Measurements from ENCODE around the gene ILF3. TPM values are rescaled to one million over a fixed set of nuclear protein-coding genes. Genes with fewer than 3 reads are reported as not detected.

ILF3 gene
- total RNA-seq, 2 experiments from 2014 or later = 464 to 491 TPM

DNA sequence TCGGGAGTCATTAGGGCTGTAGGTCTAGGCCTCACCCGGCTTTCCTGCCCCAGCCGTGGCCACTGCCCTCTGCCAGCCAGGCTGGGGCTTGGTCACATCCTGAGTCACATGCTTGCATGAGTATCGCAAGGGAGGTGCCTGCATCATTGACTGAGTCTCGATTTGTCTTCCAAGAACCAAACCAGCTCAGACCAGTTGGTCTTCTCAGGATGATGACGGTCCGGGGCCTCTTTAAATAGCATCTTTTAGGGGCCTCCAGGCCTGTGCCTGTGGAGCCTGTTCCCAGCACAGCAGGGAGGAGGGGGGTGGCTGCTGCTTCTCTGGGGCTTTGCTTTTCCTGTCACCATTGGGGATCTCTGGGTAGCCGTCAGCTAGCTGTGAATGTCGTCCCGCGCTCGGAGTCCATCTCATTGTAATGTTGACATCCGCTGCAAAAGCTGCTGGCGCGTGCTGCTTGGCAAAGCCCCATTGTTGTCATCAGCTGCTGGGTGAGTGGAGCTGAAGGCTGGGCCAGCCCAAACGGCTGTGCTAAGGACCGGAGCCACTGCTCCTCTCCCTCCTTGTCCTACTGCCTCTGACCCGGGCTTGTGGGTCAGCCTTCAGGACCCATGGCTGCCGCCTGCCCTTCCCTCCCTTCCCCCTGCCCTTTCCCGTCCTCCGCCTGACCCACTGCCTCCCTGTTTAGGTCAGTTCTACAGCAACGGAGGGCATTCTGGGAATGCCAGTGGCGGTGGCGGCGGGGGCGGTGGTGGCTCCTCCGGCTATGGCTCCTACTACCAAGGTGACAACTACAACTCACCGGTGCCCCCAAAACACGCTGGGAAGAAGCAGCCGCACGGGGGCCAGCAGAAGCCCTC, 32.7 kb downstream of the ILF3 start:
- Mint-ChIP-seq H3K36me3 (ENCODE audit: low read depth) (peaks cover 88% of the 10 kb centered on the region), H3K27me3 (no peaks in the 10 kb centered on the region), H3K9me3 (no peaks in the 10 kb centered on the region), H3K4me3 (no peak overlapping the region), H3K27ac (no peak overlapping the region), H3K4me1 (ENCODE audit: low read depth) (no peaks in the 10 kb centered on the region)
- ChIA-PET POLR2A (no interaction called here), CTCF (no interaction called here)
- H3K27ac ChIP-seq (ENCODE audit: low read depth in 1 of 2, low read length in 2 of 2) = no peak overlapping the region
- peaks cover 97% of the 10 kb centered on the region for H3K36me3 ChIP-seq (ENCODE audit: insufficient read depth, low read length)
- no peaks in the 10 kb centered on the region for H3K4me1 ChIP-seq (ENCODE audit: insufficient read depth, low read length)
- DNase-seq (no peak), ATAC-seq (ENCODE audit: poor library complexity) (no peak)
- no peaks in the 10 kb centered on the region for H3K27me3 ChIP-seq (ENCODE audit: control insufficient read depth in 1 of 2, insufficient read depth in 2 of 2, low read length in 2 of 2)
- no peak overlapping the region for H3K4me3 ChIP-seq (ENCODE audit: low read length)
- no peaks in the 10 kb centered on the region for H3K9me3 ChIP-seq (ENCODE audit: control insufficient read depth in 1 of 2, insufficient read depth in 1 of 2, low read length in 2 of 2)
- intact Hi-C loops (cut with DNase I, micrococcal nuclease) = no loop called here
- TF ChIP-seq, protein P1, sequence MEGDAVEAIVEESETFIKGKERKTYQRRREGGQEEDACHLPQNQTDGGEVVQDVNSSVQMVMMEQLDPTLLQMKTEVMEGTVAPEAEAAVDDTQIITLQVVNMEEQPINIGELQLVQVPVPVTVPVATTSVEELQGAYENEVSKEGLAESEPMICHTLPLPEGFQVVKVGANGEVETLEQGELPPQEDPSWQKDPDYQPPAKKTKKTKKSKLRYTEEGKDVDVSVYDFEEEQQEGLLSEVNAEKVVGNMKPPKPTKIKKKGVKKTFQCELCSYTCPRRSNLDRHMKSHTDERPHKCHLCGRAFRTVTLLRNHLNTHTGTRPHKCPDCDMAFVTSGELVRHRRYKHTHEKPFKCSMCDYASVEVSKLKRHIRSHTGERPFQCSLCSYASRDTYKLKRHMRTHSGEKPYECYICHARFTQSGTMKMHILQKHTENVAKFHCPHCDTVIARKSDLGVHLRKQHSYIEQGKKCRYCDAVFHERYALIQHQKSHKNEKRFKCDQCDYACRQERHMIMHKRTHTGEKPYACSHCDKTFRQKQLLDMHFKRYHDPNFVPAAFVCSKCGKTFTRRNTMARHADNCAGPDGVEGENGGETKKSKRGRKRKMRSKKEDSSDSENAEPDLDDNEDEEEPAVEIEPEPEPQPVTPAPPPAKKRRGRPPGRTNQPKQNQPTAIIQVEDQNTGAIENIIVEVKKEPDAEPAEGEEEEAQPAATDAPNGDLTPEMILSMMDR (IDR thresholded peaks at IDR 0.05) = no peak

- Histone ChIP-seq H3K27me3 (ENCODE audit: control insufficient read depth in 1 of 2, insufficient read depth in 2 of 2, low read length in 2 of 2) (no peaks in the 10 kb centered on the region), H3K4me1 (ENCODE audit: insufficient read depth, low read length) (no peaks in the 10 kb centered on the region), H3K4me3 (ENCODE audit: low read length) (no peak overlapping the region), H3K9me3 (ENCODE audit: control insufficient read depth in 1 of 2, insufficient read depth in 1 of 2, low read length in 2 of 2) (no peaks in the 10 kb centered on the region), H3K36me3 (ENCODE audit: insufficient read depth, low read length) (peaks cover 96% of the 10 kb centered on the region), H3K27ac (ENCODE audit: low read depth in 1 of 2, low read length in 2 of 2) (no peak overlapping the region)
- Mint-ChIP-seq H3K9me3 (no peaks in the 10 kb centered on the region), H3K27me3 (no peaks in the 10 kb centered on the region), H3K27ac (peak overlapping the region; percentile 9), H3K4me1 (ENCODE audit: low read depth) (no peaks in the 10 kb centered on the region), H3K4me3 (no peak overlapping the region), H3K36me3 (ENCODE audit: low read depth) (peaks cover 88% of the 10 kb centered on the region)
- CTCF ChIA-PET = no interaction called here
- DNase-seq (no peak), ATAC-seq (ENCODE audit: poor library complexity) (no peak)
- intact Hi-C loops (cut with DNase I, micrococcal nuclease) = no loop called here
- POLR2A ChIA-PET = no interaction called here
- TF ChIP-seq, protein P1 (IDR thresholded peaks at IDR 0.05) = no peak
These were observed 33.6 kb downstream of the ILF3 start for GRCh38 chr19:10687518-10688288.

DNA sequence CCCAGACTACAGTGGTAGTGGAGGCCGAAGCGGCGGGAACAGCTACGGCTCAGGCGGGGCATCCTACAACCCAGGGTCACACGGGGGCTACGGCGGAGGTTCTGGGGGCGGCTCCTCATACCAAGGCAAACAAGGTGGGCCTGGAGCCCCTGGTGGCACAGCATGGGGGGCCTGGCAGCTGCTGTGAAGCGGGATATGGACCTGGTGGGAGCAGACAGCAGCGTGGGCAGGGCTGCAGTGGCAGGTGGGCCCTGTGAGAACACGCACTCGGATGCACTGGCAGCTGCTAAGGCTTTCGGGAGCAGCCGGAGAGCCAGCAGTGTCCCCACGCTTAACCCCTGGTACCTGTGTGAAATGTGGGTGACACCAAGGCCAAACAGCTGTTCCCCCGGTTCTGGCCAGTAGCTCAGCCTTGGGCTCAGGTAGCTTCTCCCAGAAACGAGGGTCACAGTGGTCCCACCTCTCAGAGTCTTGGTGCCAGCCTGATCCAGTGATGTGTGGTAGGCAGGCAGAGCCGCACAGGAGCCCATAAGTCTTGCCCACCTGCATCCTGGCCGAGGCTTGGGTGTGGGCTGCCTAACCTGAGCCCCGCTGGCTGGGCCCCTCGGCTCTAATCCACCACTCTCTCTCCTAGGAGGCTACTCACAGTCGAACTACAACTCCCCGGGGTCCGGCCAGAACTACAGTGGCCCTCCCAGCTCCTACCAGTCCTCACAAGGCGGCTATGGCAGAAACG, 34.6 kb downstream of the ILF3 start:
- Histone ChIP-seq H3K27me3 (ENCODE audit: control insufficient read depth in 1 of 2, insufficient read depth in 2 of 2, low read length in 2 of 2) (no peaks in the 10 kb centered on the region), H3K27ac (ENCODE audit: low read depth in 1 of 2, low read length in 2 of 2) (no peak overlapping the region), H3K4me3 (ENCODE audit: low read length) (no peak overlapping the region), H3K4me1 (ENCODE audit: insufficient read depth, low read length) (no peaks in the 10 kb centered on the region), H3K9me3 (ENCODE audit: control insufficient read depth in 1 of 2, insufficient read depth in 1 of 2, low read length in 2 of 2) (no peaks in the 10 kb centered on the region), H3K36me3 (ENCODE audit: insufficient read depth, low read length) (peaks cover 85% of the 10 kb centered on the region)
- H3K27ac Mint-ChIP-seq = peak overlapping the region; percentile 3
- no peak overlapping the region for H3K4me3 Mint-ChIP-seq
- peaks cover 81% of the 10 kb centered on the region for H3K36me3 Mint-ChIP-seq (ENCODE audit: low read depth)
- TF ChIP-seq, protein P1 (IDR thresholded peaks at IDR 0.05) = no peak
- ChIA-PET POLR2A (no interaction called here), CTCF (interaction anchor here (1.3 kb wide), 1 partner anchor 12 kb away, joined by 3 read pairs; the partner anchor contains the start of gene QTRT1)
- H3K9me3 Mint-ChIP-seq = no peaks in the 10 kb centered on the region
- no peak for ATAC-seq (ENCODE audit: poor library complexity)
- no peaks in the 10 kb centered on the region for H3K4me1 Mint-ChIP-seq (ENCODE audit: low read depth)
- intact Hi-C loops (cut with DNase I, micrococcal nuclease) = no loop called here
- no peak for DNase-seq
- no peaks in the 10 kb centered on the region for H3K27me3 Mint-ChIP-seq

All from CD4-positive, alpha-beta T cell (primary cell).